HEK293T (cell line): ENCODE measurements around the gene PAK1IP1.
A peak's percentile ranks its signal among the peaks of the same experiment; 100 is the strongest.

Source experiments
- BHLHE40 ChIP-seq: fragments of 450-650 bp; IDR thresholded peaks from 2 replicates; pipeline ENCODE4 v1.6.1; 2016; ENCODE audit warnings: mild to moderate bottlenecking, moderate library complexity, borderline replicate concordance
- ELF4 ChIP-seq: fragments of 450-650 bp; IDR thresholded peaks from 2 replicates; pipeline ENCODE4 v1.6.1; 2017; ENCODE audit warnings: antibody characterized with exemption
- L3MBTL2 ChIP-seq: fragments of 450-650 bp; conservative IDR thresholded peaks from 2 replicates; pipeline ENCODE4 v1.6.1; 2016; ENCODE audit warnings: mild to moderate bottlenecking
- LEF1 ChIP-seq: fragments of 450-650 bp; IDR thresholded peaks from 2 replicates; pipeline ENCODE4 v1.6.1; 2017; ENCODE audit warnings: mild to moderate bottlenecking, borderline replicate concordance
- NFRKB ChIP-seq: fragments of 450-650 bp; IDR thresholded peaks from 2 replicates; pipeline ENCODE4 v1.6.1; 2016; ENCODE audit warnings: mild to moderate bottlenecking, moderate library complexity
- SP1 ChIP-seq: fragments of 450-650 bp; IDR thresholded peaks from 2 replicates; pipeline ENCODE4 v1.6.1; 2017
- ZNF384 ChIP-seq: fragments of 450-650 bp; IDR thresholded peaks from 2 replicates; pipeline ENCODE4 v1.6.1; 2016

DNA sequence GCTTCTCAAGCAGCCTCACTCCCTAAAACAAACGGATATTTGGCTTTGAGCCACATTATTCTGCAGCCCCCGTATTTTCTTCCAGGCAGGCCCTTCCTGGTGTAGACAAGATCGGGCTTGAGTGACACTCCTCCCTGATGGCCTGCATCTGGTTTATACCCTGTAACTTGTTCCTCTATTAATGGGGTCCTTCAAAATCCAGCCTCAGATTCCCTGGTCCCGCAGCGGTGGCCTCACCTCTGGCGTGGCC is 27.7 kb downstream of the PAK1IP1 start:
- TF ChIP-seq LEF1 (no peak), NFRKB (no peak), ZNF384 (no peak), SP1 (no peak), ELF4 (no peak), BHLHE40 (no peak), L3MBTL2 (peak; percentile 84; the same call in 1 of the 2 replicates)
